Testis (tissue), 2 donors: ENCODE results near the gene MYH15.

Experiments
- CTCF ChIP-seq, 3 experiments: fragments of 450-650 bp in 2 of 3; fragments of 200-600 bp in 1 of 3; sonication (generic) in 1 of 3; IDR thresholded peaks; one replicate each; pipeline ENCODE4 v1.5.1; 2016 to 2019; ENCODE audit warnings: antibody characterized with exemption in 3 of 3, mild to moderate bottlenecking in 2 of 3, moderate library complexity in 1 of 3
- POLR2A ChIP-seq: fragments of 450-650 bp; IDR thresholded peaks from one replicate; pipeline ENCODE4 v1.6.1; 2017; ENCODE audit warnings: antibody characterized with exemption, mild to moderate bottlenecking, moderate library complexity

GRCh38 chr3:108546247-108546646, 35.9 kb upstream of the MYH15 start:
- TF ChIP-seq CTCF (IDR thresholded peaks at IDR 0.05) (no peak), POLR2A (no peak)
